Cardiac muscle cell (in vitro differentiated cells and primary cell): ENCODE data around the gene AR. TPM values are rescaled to one million over a fixed set of nuclear protein-coding genes. Genes with fewer than 3 reads are reported as not detected.
"Not testable (repeated sequence)": the region's sequence is repeated elsewhere in the genome, so short reads cannot be mapped to it uniquely, and the experiment has no call there.

Source experiments
- DNase-seq, 2 donors: peaks; one replicate each; pipeline versions ENCODE4 v3.0.0 to v3.0.0-alpha.2; 2010 to 2017; ENCODE audit warnings: low read depth in 1 of 2, low spot score in 1 of 2
- H3K27ac ChIP-seq: fragments of 200-600 bp; sonication (generic); 2 replicates; pipeline ENCODE4 v1.5.1; 2016
- H3K27me3 ChIP-seq: fragments of 200-600 bp; sonication (generic); 2 replicates; pipeline ENCODE4 v1.6.0; 2016; ENCODE audit warnings: control low read depth
- H3K36me3 ChIP-seq: fragments of 200-600 bp; sonication (generic); 2 replicates; pipeline ENCODE4 v1.5.1; 2016; ENCODE audit warnings: control low read depth
- H3K4me1 ChIP-seq: fragments of 200-600 bp; sonication (generic); 2 replicates; pipeline ENCODE4 v1.8.1; 2017; ENCODE audit warnings: low read depth, mild to moderate bottlenecking, mixed run types
- H3K4me3 ChIP-seq: fragments of 200-600 bp; sonication (generic); 2 replicates; pipeline ENCODE4 v1.5.1; 2016; ENCODE audit warnings: mild to moderate bottlenecking
- H3K9me3 ChIP-seq: fragments of 200-600 bp; sonication (generic); 2 replicates; pipeline ENCODE4 v1.5.1; 2017; ENCODE audit warnings: low read depth, mild to moderate bottlenecking, control low read depth
- polyA plus RNA-seq: library from polyadenylated mRNA; unstranded; fragments of >200 nt; fragmentation: Nextera tagmentation; extraction: Ambion mirVana; gene quantifications from 2 replicates; pipeline ENCODE4 v1.2.1, GENCODE V29; 2016
- total RNA-seq: library from RNA; depleted of rRNA; stranded (reverse); fragments of >200 nt; gene quantifications from 2 replicates; pipeline ENCODE4 v1.2.3, GENCODE V29; 2016
- TF ChIP-seq, protein P1 (sequence below): IDR thresholded peaks from 2 replicates; pipeline ENCODE4 v1.5.1; 2012; ENCODE audit warnings: low read depth, mild to moderate bottlenecking, low read length

Gene AR
- total and polyA plus RNA-seq, 2 experiments from 2014 or later = 0.24 to 0.93 TPM

- no peaks in the 10 kb centered on the region for H3K36me3 ChIP-seq
- no peak for DNase-seq
- no peaks in the 10 kb centered on the region for H3K4me1 ChIP-seq
- no peaks in the 10 kb centered on the region for H3K27me3 ChIP-seq
- no peak overlapping the region for H3K4me3 ChIP-seq
- peaks cover 2% of the 10 kb centered on the region for H3K9me3 ChIP-seq
- H3K27ac ChIP-seq = no peak overlapping the region
- TF ChIP-seq, protein P1, sequence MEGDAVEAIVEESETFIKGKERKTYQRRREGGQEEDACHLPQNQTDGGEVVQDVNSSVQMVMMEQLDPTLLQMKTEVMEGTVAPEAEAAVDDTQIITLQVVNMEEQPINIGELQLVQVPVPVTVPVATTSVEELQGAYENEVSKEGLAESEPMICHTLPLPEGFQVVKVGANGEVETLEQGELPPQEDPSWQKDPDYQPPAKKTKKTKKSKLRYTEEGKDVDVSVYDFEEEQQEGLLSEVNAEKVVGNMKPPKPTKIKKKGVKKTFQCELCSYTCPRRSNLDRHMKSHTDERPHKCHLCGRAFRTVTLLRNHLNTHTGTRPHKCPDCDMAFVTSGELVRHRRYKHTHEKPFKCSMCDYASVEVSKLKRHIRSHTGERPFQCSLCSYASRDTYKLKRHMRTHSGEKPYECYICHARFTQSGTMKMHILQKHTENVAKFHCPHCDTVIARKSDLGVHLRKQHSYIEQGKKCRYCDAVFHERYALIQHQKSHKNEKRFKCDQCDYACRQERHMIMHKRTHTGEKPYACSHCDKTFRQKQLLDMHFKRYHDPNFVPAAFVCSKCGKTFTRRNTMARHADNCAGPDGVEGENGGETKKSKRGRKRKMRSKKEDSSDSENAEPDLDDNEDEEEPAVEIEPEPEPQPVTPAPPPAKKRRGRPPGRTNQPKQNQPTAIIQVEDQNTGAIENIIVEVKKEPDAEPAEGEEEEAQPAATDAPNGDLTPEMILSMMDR = no peak
Observed at GRCh38 chrX:67648361-67648760, 104.5 kb downstream of the AR start.

GRCh38 chrX:67651437-67652142 is 107.8 kb downstream of the AR start:
- Histone ChIP-seq H3K27me3 (no peaks in the 10 kb centered on the region), H3K4me1 (no peaks in the 10 kb centered on the region), H3K9me3 (peaks cover 2% of the 10 kb centered on the region), H3K27ac (no peak overlapping the region), H3K4me3 (no peak overlapping the region), H3K36me3 (no peaks in the 10 kb centered on the region)
- DNase-seq = no peak
- TF ChIP-seq, protein P1 = no peak

DNA sequence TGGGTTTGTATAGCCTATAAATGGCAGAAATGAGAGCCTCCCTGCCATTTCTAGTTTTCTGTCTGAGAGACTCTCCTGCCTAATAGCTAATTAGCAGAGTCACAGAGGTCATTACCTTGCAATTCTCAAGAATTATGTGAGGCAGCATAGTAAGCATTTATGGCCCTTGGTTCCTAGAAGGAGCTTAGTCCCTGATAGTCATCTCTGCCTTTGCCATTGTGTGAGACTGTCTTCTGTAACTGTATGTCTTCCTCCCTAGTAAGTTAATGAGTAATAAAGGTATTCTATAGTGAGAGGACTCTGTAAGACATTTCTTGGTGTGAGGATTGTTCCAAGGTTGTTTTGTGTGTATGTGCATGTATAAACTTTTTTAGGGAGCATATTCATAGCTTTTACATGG is 108.7 kb downstream of the AR start:
- DNase-seq = no peak
- Histone ChIP-seq H3K27me3 (no peaks in the 10 kb centered on the region), H3K4me1 (no peaks in the 10 kb centered on the region), H3K9me3 (peaks cover 2% of the 10 kb centered on the region), H3K27ac (no peak overlapping the region), H3K36me3 (no peaks in the 10 kb centered on the region), H3K4me3 (no peak overlapping the region)
- TF ChIP-seq, protein P1 = no peak

- Histone ChIP-seq H3K4me3 (no peak overlapping the region), H3K27ac (no peak overlapping the region), H3K36me3 (no peaks in the 10 kb centered on the region), H3K27me3 (no peaks in the 10 kb centered on the region), H3K9me3 (no peaks in the 10 kb centered on the region), H3K4me1 (no peaks in the 10 kb centered on the region)
- TF ChIP-seq, protein P1 = no peak
- DNase-seq = no peak
Observed at GRCh38 chrX:67654301-67654700, 110.5 kb downstream of the AR start.

DNA sequence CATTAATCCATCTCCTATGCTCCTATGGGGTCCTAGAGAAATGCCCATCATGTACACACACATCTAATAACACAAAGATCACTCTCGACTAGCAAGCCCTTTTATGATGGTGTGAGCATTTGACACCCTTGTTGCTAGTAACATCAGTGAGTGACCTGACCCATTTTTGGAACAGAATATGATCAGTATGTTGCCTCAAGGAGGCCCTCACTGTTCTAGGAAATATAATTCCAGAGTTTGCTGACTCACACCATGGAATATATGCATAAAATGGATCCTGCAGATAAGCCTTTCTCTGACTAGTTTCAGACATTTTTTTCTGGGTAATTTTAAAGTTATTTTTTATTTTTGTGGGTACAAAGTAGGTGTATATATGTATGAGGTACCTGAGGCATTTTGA is 121.8 kb downstream of the AR start:
- Histone ChIP-seq H3K36me3 (no peaks in the 10 kb centered on the region), H3K27ac (no peak overlapping the region), H3K9me3 (no peaks in the 10 kb centered on the region), H3K4me3 (no peak overlapping the region), H3K27me3 (no peaks in the 10 kb centered on the region), H3K4me1 (no peaks in the 10 kb centered on the region)
- DNase-seq = no peak
- TF ChIP-seq, protein P1 = no peak

GRCh38 chrX:67670717-67671116 is 126.9 kb downstream of the AR start:
- H3K4me1 ChIP-seq, H3K27ac ChIP-seq, H3K4me3 ChIP-seq, DNase-seq, H3K27me3 ChIP-seq, H3K9me3 ChIP-seq, H3K36me3 ChIP-seq: not testable (repeated sequence)
